C4-2B (cell line): Measurements from ENCODE around the gene CDC27.
A peak's percentile ranks its signal among the peaks of the same experiment; 100 is the strongest.

Source experiments
- H3K27ac ChIP-seq: fragments of 450-650 bp; 2 replicates; pipeline ENCODE4 v1.5.1; 2017
- ZFX ChIP-seq: fragments of 450-650 bp; IDR thresholded peaks from 2 replicates; pipeline ENCODE4 v1.6.1; 2017
- TF ChIP-seq, protein P1 (sequence below): fragments of 450-650 bp; conservative IDR thresholded peaks from 2 replicates; pipeline ENCODE4 v1.5.1; 2017; ENCODE audit warnings: mild to moderate bottlenecking

Gene CDC27

DNA sequence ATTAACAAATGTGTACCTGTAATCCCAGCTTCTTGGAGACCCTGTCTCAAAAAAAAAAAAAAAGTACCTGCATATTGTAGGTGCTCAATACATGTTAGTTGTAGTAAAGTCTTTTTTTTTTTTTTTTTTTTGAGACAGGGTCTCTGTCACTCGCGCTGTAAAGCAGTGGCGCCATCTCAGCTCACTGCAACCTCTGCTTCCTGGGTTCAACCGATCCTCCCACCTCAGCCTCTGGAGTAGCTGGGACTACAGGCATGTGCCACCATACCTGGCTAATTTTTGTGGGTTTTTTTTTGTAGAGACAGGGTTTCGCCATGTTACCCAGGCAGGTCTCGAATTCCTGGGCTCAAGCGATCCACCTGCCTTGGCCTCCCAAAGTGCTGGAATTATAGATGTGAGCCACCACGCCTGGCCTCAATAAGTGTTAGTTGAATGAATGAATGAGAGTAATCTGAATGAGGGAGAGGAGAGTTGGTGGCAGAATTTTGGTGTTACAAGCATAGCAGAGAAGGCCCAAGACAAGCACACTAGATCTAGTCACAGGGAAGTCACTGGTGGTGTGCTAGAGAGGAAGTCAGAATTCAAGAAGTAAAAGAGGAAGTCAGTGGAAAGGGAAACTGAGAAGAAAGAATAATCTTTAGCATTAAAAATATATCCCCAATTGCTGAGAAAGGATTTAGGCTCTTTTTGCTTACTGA lies 10.7 kb upstream of the CDC27 start:
- H3K27ac ChIP-seq: no peak overlapping the region
- TF ChIP-seq, protein P1, sequence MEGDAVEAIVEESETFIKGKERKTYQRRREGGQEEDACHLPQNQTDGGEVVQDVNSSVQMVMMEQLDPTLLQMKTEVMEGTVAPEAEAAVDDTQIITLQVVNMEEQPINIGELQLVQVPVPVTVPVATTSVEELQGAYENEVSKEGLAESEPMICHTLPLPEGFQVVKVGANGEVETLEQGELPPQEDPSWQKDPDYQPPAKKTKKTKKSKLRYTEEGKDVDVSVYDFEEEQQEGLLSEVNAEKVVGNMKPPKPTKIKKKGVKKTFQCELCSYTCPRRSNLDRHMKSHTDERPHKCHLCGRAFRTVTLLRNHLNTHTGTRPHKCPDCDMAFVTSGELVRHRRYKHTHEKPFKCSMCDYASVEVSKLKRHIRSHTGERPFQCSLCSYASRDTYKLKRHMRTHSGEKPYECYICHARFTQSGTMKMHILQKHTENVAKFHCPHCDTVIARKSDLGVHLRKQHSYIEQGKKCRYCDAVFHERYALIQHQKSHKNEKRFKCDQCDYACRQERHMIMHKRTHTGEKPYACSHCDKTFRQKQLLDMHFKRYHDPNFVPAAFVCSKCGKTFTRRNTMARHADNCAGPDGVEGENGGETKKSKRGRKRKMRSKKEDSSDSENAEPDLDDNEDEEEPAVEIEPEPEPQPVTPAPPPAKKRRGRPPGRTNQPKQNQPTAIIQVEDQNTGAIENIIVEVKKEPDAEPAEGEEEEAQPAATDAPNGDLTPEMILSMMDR: no peak
- no peak for TF ChIP-seq ZFX

DNA sequence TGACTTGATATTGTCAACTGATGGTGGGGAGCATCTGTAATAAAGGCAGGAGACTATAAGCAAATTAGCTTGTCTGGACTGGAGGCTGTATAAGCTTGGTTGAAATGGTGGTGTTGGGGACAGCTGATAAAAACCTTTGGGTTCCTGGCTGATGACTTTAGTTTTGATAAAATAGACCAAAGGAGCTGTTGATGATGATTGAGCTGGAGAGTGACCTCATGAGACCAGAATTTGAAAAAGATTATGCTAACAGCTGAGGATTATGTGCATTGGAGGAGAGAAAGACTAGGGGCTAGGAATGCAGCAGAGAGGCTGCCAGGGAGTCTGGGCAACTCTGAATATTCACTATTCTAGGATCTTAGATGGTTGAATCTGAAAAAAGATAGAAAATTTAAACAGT lies 8.7 kb upstream of the CDC27 start:
- TF ChIP-seq, protein P1: no peak
- no peak for TF ChIP-seq ZFX
- no peak overlapping the region for H3K27ac ChIP-seq

DNA sequence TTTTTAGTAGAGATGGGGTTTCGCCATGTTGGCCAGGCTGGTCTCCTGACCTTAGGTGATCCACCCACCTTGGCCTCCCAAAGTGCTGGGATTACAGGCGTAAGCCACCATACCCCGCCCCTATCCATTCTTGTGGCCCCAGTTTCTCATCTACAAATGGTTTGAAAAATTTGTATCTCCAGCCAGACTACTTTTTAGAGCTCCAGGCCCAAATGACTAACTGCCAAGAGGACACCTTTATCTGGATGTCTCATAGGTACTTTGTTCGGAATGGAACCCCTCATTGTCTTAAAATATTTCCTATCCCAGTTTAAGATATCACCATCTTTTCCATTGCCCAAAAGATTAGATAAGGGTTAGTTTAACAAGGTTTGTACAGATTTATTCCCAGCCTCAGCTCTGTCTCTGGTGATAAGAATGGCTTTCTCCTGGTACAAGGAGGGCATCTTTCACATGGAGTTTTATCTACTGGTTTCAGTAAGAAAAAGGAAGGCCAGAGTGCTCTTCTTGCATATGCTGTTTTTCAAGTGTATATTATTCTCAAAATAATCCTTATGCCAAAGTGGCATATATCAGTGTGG lies 4.9 kb upstream of the CDC27 start:
- H3K27ac ChIP-seq: no peak overlapping the region
- no peak for TF ChIP-seq ZFX
- TF ChIP-seq, protein P1: no peak

DNA sequence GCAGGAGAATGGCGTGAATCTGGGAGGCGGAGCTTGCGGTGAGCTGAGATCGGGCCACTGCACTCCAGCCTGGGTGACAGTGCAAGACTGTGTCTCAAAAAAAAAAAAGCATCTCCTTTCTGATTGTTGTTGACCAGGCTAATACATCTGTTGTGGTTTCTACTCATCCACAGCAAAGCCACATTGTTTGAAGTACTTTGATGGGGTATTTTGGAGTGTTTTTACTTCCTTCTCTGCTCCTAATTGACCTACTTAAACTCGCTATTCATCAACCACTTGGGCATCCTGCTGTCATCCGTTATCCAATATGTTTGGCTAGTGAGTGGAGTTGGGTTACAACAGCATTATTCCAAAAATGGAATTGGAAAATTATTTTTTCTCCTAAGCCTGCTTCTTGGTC lies 3.5 kb upstream of the CDC27 start:
- H3K27ac ChIP-seq: no peak overlapping the region
- TF ChIP-seq, protein P1: no peak
- no peak for TF ChIP-seq ZFX

DNA sequence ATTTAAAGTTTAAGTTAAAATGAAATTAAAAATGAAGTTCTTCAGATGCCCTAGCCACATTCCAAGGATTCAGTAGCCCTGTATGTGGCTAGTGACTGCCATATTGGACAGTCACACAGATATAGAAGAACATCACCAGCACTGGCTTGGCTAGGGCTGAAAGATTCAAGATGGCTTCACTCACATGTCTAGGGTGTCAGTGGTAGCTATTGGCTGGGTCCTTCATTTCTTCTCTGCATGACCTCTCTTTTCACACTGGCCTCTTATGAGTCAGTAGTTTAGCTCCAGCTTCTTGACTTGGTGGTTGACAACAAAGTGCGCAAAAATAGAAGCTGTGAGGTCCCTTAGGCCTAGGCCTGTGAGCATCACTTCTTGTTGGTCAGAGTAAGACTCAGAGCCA lies 1.7 kb upstream of the CDC27 start:
- H3K27ac ChIP-seq: no peak overlapping the region
- TF ChIP-seq, protein P1: no peak
- no peak for TF ChIP-seq ZFX

DNA sequence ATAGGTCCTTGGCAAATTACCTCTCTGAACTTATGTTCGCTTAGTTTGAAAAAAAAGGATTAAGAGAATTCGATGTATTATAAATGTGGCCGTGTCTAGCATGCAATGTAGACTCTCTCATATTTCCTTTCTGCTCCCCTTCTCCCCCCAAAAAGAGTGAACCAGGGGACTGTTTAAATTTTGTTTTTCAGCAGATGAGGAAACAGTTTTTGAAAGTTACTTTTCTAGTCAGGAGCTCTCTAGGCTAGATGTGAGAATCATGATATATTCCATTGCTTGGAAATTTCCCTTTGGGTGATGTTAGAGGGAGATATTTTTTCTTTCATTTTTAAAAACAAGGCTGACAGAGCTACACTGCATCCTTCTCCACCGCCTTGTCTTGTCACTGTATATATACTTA lies 1.1 kb upstream of the CDC27 start:
- TF ChIP-seq, protein P1: no peak
- TF ChIP-seq ZFX: no peak
- H3K27ac ChIP-seq: no peak overlapping the region

DNA sequence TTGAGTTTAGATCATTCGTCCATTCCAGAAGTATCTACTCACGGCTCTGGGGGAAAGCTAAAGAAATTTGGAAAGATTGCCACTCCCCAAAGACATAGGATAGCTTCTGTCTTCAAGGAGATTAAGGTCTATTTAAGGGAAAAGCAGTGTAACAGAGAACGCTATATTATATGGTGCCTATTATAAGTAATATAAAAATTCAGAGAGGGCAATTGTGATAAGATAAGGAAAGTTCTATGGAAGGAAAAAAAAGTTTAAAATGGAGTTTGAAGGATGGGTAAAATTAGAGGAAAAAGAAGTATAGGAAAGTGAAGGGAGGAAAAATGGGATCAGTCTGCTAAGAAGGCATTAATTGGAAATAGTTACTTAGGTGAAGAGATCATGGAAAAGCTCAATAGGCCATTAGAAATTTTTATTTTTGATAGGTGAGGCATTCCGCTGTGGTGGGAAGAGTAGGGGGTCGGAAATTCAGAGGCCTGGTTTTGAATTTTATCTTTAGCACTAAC lies 690 bp upstream of the CDC27 start:
- peak overlapping the region; percentile 92 for H3K27ac ChIP-seq
- TF ChIP-seq, protein P1: no peak
- no peak for TF ChIP-seq ZFX
